Astrocyte (in vitro differentiated cells and primary cell): ENCODE data around the gene KARS1. TPM values are rescaled to one million over a fixed set of nuclear protein-coding genes. Genes with fewer than 3 reads are reported as not detected.

ENCODE experiments used
- DNase-seq: peaks from one replicate; pipeline ENCODE4 v3.0.0-alpha.2; 2010; ENCODE audit warnings: low read depth
- FAIRE-seq: peaks from 2 replicates; lab custom pipeline; 2011; peaks lifted over from hg19 to GRCh38; lab: Jason Lieb, UNC
- H2AFZ ChIP-seq: 2 replicates; pipeline ENCODE4 v1.6.0; 2012; ENCODE audit warnings: low read depth, low read length, inconsistent platforms
- H3K27ac ChIP-seq: 2 replicates; pipeline ENCODE4 v1.5.1; 2011; ENCODE audit warnings: low read depth, low read length, inconsistent platforms
- H3K27me3 ChIP-seq: 2 replicates; pipeline ENCODE4 v1.6.0; 2011; ENCODE audit warnings: low read length, inconsistent platforms; ENCODE audit not compliant: insufficient read depth
- H3K36me3 ChIP-seq: 2 replicates; pipeline ENCODE4 v1.5.1; 2011; ENCODE audit warnings: low read length, inconsistent platforms; ENCODE audit not compliant: insufficient read depth
- H3K4me1 ChIP-seq: 2 replicates; pipeline ENCODE4 v1.5.1; 2011; ENCODE audit warnings: low read length, inconsistent platforms; ENCODE audit not compliant: insufficient read depth
- H3K4me2 ChIP-seq: 2 replicates; pipeline ENCODE4 v1.6.0; 2012; ENCODE audit warnings: low read length, inconsistent platforms
- H3K4me3 ChIP-seq: 2 replicates; pipeline ENCODE4 v1.5.1; 2011; ENCODE audit warnings: low read depth, mild to moderate bottlenecking, low read length, inconsistent platforms; ENCODE audit not compliant: insufficient read depth
- H3K79me2 ChIP-seq: 2 replicates; pipeline ENCODE4 v1.6.0; 2012; ENCODE audit warnings: mild to moderate bottlenecking, low read length, inconsistent platforms; ENCODE audit not compliant: insufficient read depth
- H3K9ac ChIP-seq: 2 replicates; pipeline ENCODE4 v1.6.0; 2012; ENCODE audit warnings: mild to moderate bottlenecking, low read length, inconsistent platforms
- H3K9me3 ChIP-seq: 2 replicates; pipeline ENCODE4 v1.5.1; 2012; ENCODE audit warnings: low read depth, mild to moderate bottlenecking, low read length, inconsistent platforms; ENCODE audit not compliant: insufficient read depth
- H4K20me1 ChIP-seq: 2 replicates; pipeline ENCODE4 v1.6.0; 2012; ENCODE audit warnings: low read length, inconsistent platforms; ENCODE audit not compliant: insufficient read depth
- H3K27ac Mint-ChIP-seq: one replicate; pipeline ENCODE4 v1.8.0; 2021; ENCODE audit warnings: mild to moderate bottlenecking, mixed read lengths; ENCODE audit not compliant: unreplicated experiment
- H3K27me3 Mint-ChIP-seq: one replicate; pipeline ENCODE4 v1.8.0; 2021; ENCODE audit warnings: low read depth, mixed read lengths; ENCODE audit not compliant: unreplicated experiment
- H3K36me3 Mint-ChIP-seq: one replicate; pipeline ENCODE4 v1.8.0; 2021; ENCODE audit warnings: low read depth, mixed read lengths; ENCODE audit not compliant: unreplicated experiment
- H3K4me1 Mint-ChIP-seq: one replicate; pipeline ENCODE4 v1.8.0; 2021; ENCODE audit warnings: low read depth, mixed read lengths; ENCODE audit not compliant: unreplicated experiment
- H3K4me3 Mint-ChIP-seq: one replicate; pipeline ENCODE4 v1.8.0; 2021; ENCODE audit warnings: mild to moderate bottlenecking, moderate library complexity, mixed read lengths; ENCODE audit not compliant: unreplicated experiment
- H3K9me3 Mint-ChIP-seq: one replicate; pipeline ENCODE4 v1.8.0; 2021; ENCODE audit warnings: mild to moderate bottlenecking, mixed read lengths; ENCODE audit not compliant: unreplicated experiment
- CTCF ChIP-seq: IDR thresholded peaks from 2 replicates; pipeline ENCODE4 v1.5.1; 2011; ENCODE audit warnings: low read depth, mild to moderate bottlenecking, inconsistent platforms, low read length, moderate library complexity; ENCODE audit not compliant: insufficient read depth
- EZH2 ChIP-seq: IDR thresholded peaks from 2 replicates; pipeline ENCODE4 v1.6.1; 2012; ENCODE audit warnings: mild to moderate bottlenecking, low read length, inconsistent platforms; ENCODE audit not compliant: insufficient read depth
- total RNA-seq: library from RNA; stranded (reverse); gene quantifications from 2 replicates; pipeline ENCODE4 v1.2.1, GENCODE V29; 2021

KARS1 gene
- total RNA-seq, 1 donor from 2014 or later = 155 TPM

DNA sequence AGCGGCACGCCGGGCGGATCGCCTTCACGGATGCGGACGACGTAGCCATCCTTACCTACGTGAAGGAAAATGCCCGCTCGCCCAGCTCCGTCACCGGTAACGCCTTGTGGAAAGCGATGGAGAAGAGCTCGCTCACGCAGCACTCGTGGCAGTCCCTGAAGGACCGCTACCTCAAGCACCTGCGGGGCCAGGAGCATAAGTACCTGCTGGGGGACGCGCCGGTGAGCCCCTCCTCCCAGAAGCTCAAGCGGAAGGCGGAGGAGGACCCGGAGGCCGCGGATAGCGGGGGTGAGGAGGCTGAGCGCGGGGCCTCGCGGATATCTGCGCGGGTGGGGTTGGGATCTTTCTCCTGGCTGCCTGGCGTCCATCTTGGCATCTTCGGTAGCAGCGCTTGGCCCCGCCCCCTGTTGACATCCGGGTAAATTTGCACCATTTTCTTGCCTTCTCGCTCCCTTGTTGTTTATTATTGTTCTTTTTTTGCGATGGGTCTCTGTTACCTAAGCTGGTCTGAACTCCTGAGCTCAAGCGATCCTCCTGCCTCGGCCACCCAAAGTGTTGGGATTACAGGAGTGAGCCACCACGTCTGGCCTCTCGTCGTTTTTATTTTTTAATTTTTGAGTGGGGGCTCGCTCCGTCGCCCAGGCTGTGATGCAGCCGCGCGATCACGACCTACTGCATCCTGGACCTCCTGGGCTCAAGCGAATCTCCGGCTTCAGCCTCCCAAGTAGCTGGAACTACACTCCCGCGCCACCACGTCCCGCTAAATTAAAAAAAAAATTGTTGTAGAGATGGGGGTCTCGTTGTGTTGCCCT is 1.0 kb upstream of the KARS1 start:
- peaks cover 67% of the 10 kb centered on the region for H4K20me1 ChIP-seq
- H2AFZ ChIP-seq = peak overlapping the region; percentile 96
- H3K79me2 ChIP-seq = peaks cover 98% of the 10 kb centered on the region
- no peak for TF ChIP-seq CTCF
- H3K27me3 Mint-ChIP-seq = no peaks in the 10 kb centered on the region
- H3K27ac ChIP-seq = peak overlapping the region; percentile 94
- H3K4me3 Mint-ChIP-seq = peak overlapping the region; percentile 91
- no peaks in the 10 kb centered on the region for H3K27me3 ChIP-seq
- peak overlapping the region; percentile 93 for H3K27ac Mint-ChIP-seq
- no peaks in the 10 kb centered on the region for H3K36me3 Mint-ChIP-seq
- peak overlapping the region; percentile 90 for H3K4me2 ChIP-seq
- DNase-seq (peak; percentile 46), FAIRE-seq (no peak)
- H3K9ac ChIP-seq = peak overlapping the region; percentile 95
- peaks cover 24% of the 10 kb centered on the region for H3K4me1 Mint-ChIP-seq
- peaks cover 16% of the 10 kb centered on the region for H3K4me1 ChIP-seq
- peak overlapping the region; percentile 99 for H3K4me3 ChIP-seq
- no peaks in the 10 kb centered on the region for H3K9me3 Mint-ChIP-seq
- no peaks in the 10 kb centered on the region for H3K9me3 ChIP-seq
- H3K36me3 ChIP-seq = peaks cover 12% of the 10 kb centered on the region

GRCh38 chr16:75647112-75647491 is 363 bp downstream of the KARS1 start:
- peak overlapping the region; percentile 96 for H3K27ac Mint-ChIP-seq
- no peak for FAIRE-seq

More at GRCh38 chr16:75647112-75647491, 363 bp downstream of the KARS1 start:
- Mint-ChIP-seq H3K36me3 (peaks cover 2% of the 10 kb centered on the region), H3K9me3 (no peaks in the 10 kb centered on the region), H3K4me3 (peak overlapping the region; percentile 99), H3K4me1 (peaks cover 19% of the 10 kb centered on the region), H3K27me3 (no peaks in the 10 kb centered on the region)
- TF ChIP-seq EZH2 (no peak), CTCF (no peak)
- H3K4me2 ChIP-seq = peak overlapping the region; percentile 90
- H2AFZ ChIP-seq = peak overlapping the region; percentile 83
- peaks cover 67% of the 10 kb centered on the region for H4K20me1 ChIP-seq
- H3K36me3 ChIP-seq = peaks cover 12% of the 10 kb centered on the region
- no peaks in the 10 kb centered on the region for H3K9me3 ChIP-seq
- peak overlapping the region; percentile 99 for H3K4me3 ChIP-seq
- peak overlapping the region; percentile 94 for H3K27ac ChIP-seq
- H3K4me1 ChIP-seq = peaks cover 16% of the 10 kb centered on the region
- H3K79me2 ChIP-seq = peaks cover 98% of the 10 kb centered on the region
- DNase-seq = no peak
- peak overlapping the region; percentile 95 for H3K9ac ChIP-seq
- H3K27me3 ChIP-seq = no peaks in the 10 kb centered on the region
